Stomach (tissue), 4 donors: Measurements from ENCODE around the gene RBMS3.

Experiments used
- CTCF ChIP-seq, 7 experiments: fragments of 450-650 bp in 4 of 7; fragments of 200-600 bp in 3 of 7; sonication (generic) in 3 of 7; IDR thresholded peaks; one replicate each; pipeline ENCODE4 v1.5.1; 2016 to 2019; ENCODE audit warnings: antibody characterized with exemption in 7 of 7, control low read depth in 2 of 7, mild to moderate bottlenecking in 1 of 7
- POLR2AphosphoS5 ChIP-seq, 3 donors: sonication (generic); formaldehyde crosslinking; IDR thresholded peaks; one replicate each; pipeline ENCODE4 v1.6.1; 2016; ENCODE audit warnings: antibody characterized with exemption in 3 of 3

DNA sequence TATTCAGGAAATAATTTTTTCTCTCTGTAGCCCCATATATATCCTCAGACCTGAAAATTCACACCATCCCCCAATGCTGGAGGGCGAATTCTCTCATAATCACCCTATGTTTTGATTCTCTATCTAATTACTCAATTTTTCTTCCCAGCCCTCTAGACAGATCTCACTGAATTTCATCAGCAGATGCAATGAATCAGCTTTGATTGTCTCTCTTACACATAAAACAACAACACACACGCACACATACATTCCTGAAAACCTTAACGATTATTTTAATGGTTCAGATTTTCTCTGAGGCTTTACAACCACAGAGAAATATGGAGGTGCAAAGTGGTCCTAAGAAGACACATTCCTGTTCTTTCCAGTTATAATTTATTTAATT lies 11.1 kb downstream of the RBMS3 start:
- TF ChIP-seq POLR2AphosphoS5 (IDR thresholded peaks at IDR 0.05) (no peak), CTCF (IDR thresholded peaks at IDR 0.05) (no peak)
